Esophagus muscularis mucosa (tissue), 4 donors: ENCODE measurements around the gene RSPO3. TPM values are rescaled to one million over a fixed set of nuclear protein-coding genes. Genes with fewer than 3 reads are reported as not detected.
A peak's percentile ranks its signal among the peaks of the same experiment; 100 is the strongest.

Experiments
- DNase-seq: peaks from one replicate; pipeline ENCODE4 v3.0.0-alpha.2; 2017; ENCODE audit errors: extremely low spot score
- H3K27ac ChIP-seq, 4 donors: fragments of 200-600 bp; sonication (generic); replicated peaks in 1 of 4; 1 replicate in 3 of 4; 2 replicates in 1 of 4; pipeline ENCODE4 v1.5.1; 2016 to 2019; ENCODE audit warnings: mild to moderate bottlenecking in 1 of 4
- H3K27me3 ChIP-seq, 4 donors: fragments of 200-600 bp; sonication (generic); one replicate each; pipeline versions ENCODE4 v1.5.1 to v1.6.0; 2016 to 2019
- H3K36me3 ChIP-seq, 4 donors: fragments of 200-600 bp; sonication (generic); one replicate each; pipeline ENCODE4 v1.5.1; 2016 to 2019
- H3K4me1 ChIP-seq, 4 donors: fragments of 200-600 bp; sonication (generic); one replicate each; pipeline ENCODE4 v1.5.1; 2016 to 2019
- H3K4me3 ChIP-seq, 4 donors: fragments of 200-600 bp; sonication (generic); 1 replicate in 2 of 4; 2 replicates in 2 of 4; pipeline ENCODE4 v1.5.1; 2016 to 2019; ENCODE audit warnings: mild to moderate bottlenecking in 4 of 4, moderate library complexity in 1 of 4
- H3K9me3 ChIP-seq, 4 donors: fragments of 200-600 bp; sonication (generic); 1 replicate in 3 of 4; 2 replicates in 1 of 4; pipeline ENCODE4 v1.5.1; 2016 to 2019
- EP300 ChIP-seq: sonication (generic); formaldehyde crosslinking; IDR thresholded peaks from one replicate; pipeline ENCODE4 v1.6.1; 2017; ENCODE audit warnings: antibody characterized with exemption
- POLR2A ChIP-seq: fragments of 450-650 bp; IDR thresholded peaks from one replicate; pipeline ENCODE4 v1.6.1; 2017; ENCODE audit warnings: antibody characterized with exemption, moderate library complexity, mild to moderate bottlenecking, low read depth
- POLR2AphosphoS5 ChIP-seq, 2 donors: sonication (generic); formaldehyde crosslinking; IDR thresholded peaks; one replicate each; pipeline ENCODE4 v1.6.1; 2017; ENCODE audit warnings: antibody characterized with exemption in 2 of 2
- WGBS: methylation state at CpG from one replicate; pipeline ENCODE4 v1.1.5; 2018; 5-methylcytosine and 5-hydroxymethylcytosine counted together
- intact Hi-C: fragments of 100-400 bp; cut with DNase I; formaldehyde crosslinking; loops from one replicate; pipeline ENCODE4 v1.15.1; 2023
- total RNA-seq, 4 donors: library from RNA; depleted of rRNA; stranded (reverse); fragments of >200 nt; gene quantifications; one replicate each; pipeline versions ENCODE4 v1.1.0 to v1.2.1, GENCODE V29; 2016
- TF ChIP-seq, protein P1 (sequence below), 3 experiments: fragments of 200-600 bp in 2 of 3; fragments of 450-650 bp in 1 of 3; sonication (generic) in 2 of 3; IDR thresholded peaks; one replicate each; pipeline ENCODE4 v1.5.1; 2017 to 2019; ENCODE audit warnings: antibody characterized with exemption in 3 of 3, mild to moderate bottlenecking in 2 of 3, moderate library complexity in 1 of 3

RSPO3 gene
- total RNA-seq, 4 donors from 2014 or later: 32.0 to 123 (median 47.7) TPM

DNA sequence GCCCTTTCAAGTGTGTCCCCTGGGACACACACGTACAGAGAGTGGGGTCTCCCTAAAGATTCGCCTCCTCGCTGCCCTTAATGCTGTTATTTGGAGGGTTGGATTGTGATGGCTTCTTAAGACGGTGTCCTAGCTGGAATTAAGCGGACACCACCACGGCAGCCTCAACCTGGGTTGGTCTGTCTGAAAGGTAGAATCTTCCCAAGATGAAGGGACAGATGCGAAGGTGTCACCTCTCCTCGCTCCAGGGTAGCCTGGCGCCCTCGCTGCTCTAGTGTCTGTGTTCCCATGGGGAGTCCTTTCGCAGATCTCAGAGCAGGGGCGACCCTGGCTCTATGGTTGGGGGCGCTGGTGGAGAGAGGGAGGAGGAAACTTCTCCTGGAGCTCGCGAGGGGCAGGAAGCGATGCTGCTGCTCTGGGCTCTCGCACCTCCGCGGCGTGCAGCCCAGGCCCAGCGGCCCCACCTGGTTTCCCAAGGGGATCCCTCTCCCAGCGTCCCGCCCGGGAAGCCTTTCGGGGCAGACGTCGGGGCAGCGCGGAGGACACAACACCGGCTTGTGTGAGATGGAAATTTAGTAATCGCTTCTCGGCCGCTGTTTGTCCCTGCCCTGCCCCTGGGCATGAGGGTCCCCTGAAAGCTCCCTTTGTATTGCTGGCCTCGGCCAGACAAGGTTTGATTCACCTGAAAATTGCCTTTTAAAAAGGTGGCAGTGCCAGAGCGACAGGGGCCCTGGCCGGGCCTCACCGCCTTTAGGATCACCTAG, 1.7 kb downstream of the RSPO3 start:
- intact Hi-C loops: loop anchor here (5.0 to 10.0 kb wide), 4 partner anchors 318 to 1125 kb away; no protein-coding TSS in a partner anchor
- no peaks in the 10 kb centered on the region for H3K36me3 ChIP-seq
- H3K27ac ChIP-seq: peak overlapping the region; percentile 88 to 92 (median 88)
- peaks cover 25 to 78% (median 59%) of the 10 kb centered on the region in 4 donors for H3K4me1 ChIP-seq
- peak overlapping the region; percentile 79 to 93 (median 86) for H3K4me3 ChIP-seq
- WGBS: 8% methylated on average over 23 of the region's 37 CpGs
- no peak for DNase-seq
- peaks cover 0 to 22% (median 2%) of the 10 kb centered on the region in 4 donors for H3K27me3 ChIP-seq
- H3K9me3 ChIP-seq: no peaks in the 10 kb centered on the region
- no peak for TF ChIP-seq POLR2A
- TF ChIP-seq, protein P1, sequence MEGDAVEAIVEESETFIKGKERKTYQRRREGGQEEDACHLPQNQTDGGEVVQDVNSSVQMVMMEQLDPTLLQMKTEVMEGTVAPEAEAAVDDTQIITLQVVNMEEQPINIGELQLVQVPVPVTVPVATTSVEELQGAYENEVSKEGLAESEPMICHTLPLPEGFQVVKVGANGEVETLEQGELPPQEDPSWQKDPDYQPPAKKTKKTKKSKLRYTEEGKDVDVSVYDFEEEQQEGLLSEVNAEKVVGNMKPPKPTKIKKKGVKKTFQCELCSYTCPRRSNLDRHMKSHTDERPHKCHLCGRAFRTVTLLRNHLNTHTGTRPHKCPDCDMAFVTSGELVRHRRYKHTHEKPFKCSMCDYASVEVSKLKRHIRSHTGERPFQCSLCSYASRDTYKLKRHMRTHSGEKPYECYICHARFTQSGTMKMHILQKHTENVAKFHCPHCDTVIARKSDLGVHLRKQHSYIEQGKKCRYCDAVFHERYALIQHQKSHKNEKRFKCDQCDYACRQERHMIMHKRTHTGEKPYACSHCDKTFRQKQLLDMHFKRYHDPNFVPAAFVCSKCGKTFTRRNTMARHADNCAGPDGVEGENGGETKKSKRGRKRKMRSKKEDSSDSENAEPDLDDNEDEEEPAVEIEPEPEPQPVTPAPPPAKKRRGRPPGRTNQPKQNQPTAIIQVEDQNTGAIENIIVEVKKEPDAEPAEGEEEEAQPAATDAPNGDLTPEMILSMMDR (IDR thresholded peaks at IDR 0.05): no peak
- no peak for TF ChIP-seq EP300
- no peak for TF ChIP-seq POLR2AphosphoS5 (IDR thresholded peaks at IDR 0.05)

DNA sequence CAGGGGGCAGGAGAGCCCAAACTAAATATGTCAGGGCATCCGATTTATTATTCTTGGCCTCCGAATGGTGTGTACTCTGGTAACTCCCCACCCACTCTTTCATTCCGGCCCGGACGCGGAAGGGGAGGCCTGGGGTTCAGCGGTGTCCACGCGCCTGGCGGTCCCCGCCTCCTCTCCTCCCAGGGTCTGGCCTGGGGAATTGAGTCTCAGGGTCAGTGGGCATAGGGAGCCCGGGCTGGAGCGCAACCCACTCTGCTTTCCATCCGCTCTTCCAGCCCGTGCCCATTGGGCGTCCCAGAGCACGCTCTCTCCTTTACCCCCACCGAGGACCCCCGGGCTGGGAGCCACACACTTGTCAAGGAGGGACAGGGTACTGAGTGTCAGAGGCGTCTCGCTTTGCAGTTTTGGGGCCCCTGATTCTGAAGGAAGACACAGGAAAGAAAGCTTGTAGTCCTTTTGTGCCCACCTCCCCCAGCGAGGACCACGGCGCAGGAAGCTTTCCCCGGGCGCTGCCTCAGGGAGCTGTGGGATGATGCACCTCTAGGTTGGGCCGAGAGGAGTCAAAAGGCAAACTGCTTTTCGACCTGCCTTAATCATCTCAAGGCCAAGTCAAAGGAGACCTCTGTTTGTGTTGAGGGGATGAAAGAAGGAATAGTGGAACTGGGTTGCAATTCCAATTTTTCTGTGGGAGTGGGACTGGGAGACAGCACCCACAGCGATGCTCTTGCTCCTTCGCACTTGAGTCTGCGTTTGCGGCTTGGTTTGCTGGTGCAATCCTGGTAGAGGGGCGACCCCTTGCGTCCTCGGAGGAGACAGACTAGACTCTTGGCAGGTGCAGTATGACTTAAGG, 2.5 kb downstream of the RSPO3 start:
- peak overlapping the region; percentile 88 to 92 (median 88) for H3K27ac ChIP-seq
- intact Hi-C loops: loop anchor here (5.0 to 10.0 kb wide), 4 partner anchors 319 to 1126 kb away; no protein-coding TSS in a partner anchor

DNA sequence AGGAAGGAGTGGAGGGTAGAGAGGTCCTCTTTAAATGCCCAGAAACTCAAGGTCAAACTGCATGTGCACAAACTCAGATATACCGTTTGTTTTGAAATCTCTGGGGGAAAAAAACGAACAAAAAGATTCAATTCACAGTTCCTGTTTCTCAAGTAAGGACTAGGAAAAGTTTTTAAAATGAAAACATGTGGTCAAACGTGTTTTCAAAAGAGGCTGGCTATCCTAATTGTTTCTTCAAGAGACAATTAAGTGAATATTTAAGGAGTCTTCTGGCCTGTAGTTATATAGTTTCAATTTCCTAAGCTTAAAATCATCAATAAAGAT, 3.1 kb downstream of the RSPO3 start:
- intact Hi-C loops: loop anchor here (5.0 to 10.0 kb wide), 4 partner anchors 319 to 1127 kb away; no protein-coding TSS in a partner anchor
- 13% methylated on average over 3 of the region's 3 CpGs for WGBS
- H3K27me3 ChIP-seq: peaks cover 0 to 22% (median 2%) of the 10 kb centered on the region in 4 donors
- no peaks in the 10 kb centered on the region for H3K36me3 ChIP-seq
- DNase-seq: no peak
- TF ChIP-seq POLR2AphosphoS5 (IDR thresholded peaks at IDR 0.05) (no peak), POLR2A (no peak), EP300 (no peak)
- TF ChIP-seq, protein P1 (IDR thresholded peaks at IDR 0.05): no peak
- H3K4me3 ChIP-seq: peak overlapping the region; percentile 79 to 93 (median 86)
- no peaks in the 10 kb centered on the region for H3K9me3 ChIP-seq
- peaks cover 22 to 76% (median 54%) of the 10 kb centered on the region in 4 donors for H3K4me1 ChIP-seq
- no peak overlapping the region for H3K27ac ChIP-seq

More for the DNA sequence above, 2.5 kb downstream of the RSPO3 start:
- TF ChIP-seq EP300 (no peak), POLR2A (no peak), POLR2AphosphoS5 (IDR thresholded peaks at IDR 0.05) (peak; percentile 56 to 58)
- TF ChIP-seq, protein P1 (IDR thresholded peaks at IDR 0.05): peak; percentile 72 to 83 (median 74)
- Histone ChIP-seq H3K4me1 (peaks cover 22 to 76% (median 52%) of the 10 kb centered on the region in 4 donors), H3K27me3 (peaks cover 0 to 22% (median 2%) of the 10 kb centered on the region in 4 donors), H3K9me3 (no peaks in the 10 kb centered on the region), H3K4me3 (peak overlapping the region; percentile 79 to 93 (median 86)), H3K36me3 (no peaks in the 10 kb centered on the region)
- no peak for DNase-seq
- WGBS: 13% methylated on average over 24 of the region's 35 CpGs

DNA sequence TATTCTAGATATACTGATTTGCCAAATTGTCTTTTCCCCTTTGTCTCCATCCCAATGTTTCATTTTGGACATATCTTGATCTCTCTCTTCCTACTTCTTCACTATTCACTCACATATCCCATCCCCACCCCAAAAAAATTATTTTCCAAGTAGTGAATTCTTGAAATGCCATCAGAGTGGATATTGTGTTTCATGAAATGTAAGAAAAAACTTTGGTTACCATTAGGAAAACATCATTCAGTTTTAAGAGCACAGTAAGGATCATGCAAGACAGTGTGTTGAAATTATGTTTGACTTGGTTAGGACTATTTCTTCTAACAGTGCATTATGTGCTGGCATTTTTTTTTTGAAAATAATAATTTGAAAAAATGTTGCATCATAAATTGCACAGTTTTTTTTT, 5.7 kb downstream of the RSPO3 start:
- intact Hi-C loops: loop anchor here (5.0 to 10.0 kb wide), 4 partner anchors 322 to 1129 kb away; no protein-coding TSS in a partner anchor
- Histone ChIP-seq H3K9me3 (no peaks in the 10 kb centered on the region), H3K27me3 (peaks cover 0 to 21% (median 2%) of the 10 kb centered on the region in 4 donors), H3K4me3 (peak overlapping the region in 1 of 4 donors; percentile 91), H3K4me1 (peaks cover 20 to 77% (median 40%) of the 10 kb centered on the region in 4 donors), H3K27ac (no peak overlapping the region), H3K36me3 (no peaks in the 10 kb centered on the region)
- no peak for TF ChIP-seq POLR2A
- no peak for TF ChIP-seq EP300
- TF ChIP-seq, protein P1 (IDR thresholded peaks at IDR 0.05): no peak
- TF ChIP-seq POLR2AphosphoS5 (IDR thresholded peaks at IDR 0.05): no peak
- no peak for DNase-seq
